SK-N-SH treated with all-trans-retinoic acid at 6 μM for 48 hours (cell line): ENCODE measurements around the gene CNOT6L.
"Not testable (repeated sequence)": the region's sequence is repeated elsewhere in the genome, so short reads cannot be mapped to it uniquely, and the experiment has no call there.

Source experiments
- OSR1 ChIP-seq: fragments of 250-450 bp; sonication (Bioruptor Pico); IDR thresholded peaks from 2 replicates; pipeline ENCODE4 v1.8.0; 2022; ENCODE audit warnings: moderate library complexity, mild to moderate bottlenecking, inconsistent platforms
- RARB ChIP-seq: fragments of 250-450 bp; sonication (Bioruptor Pico); IDR thresholded peaks from 2 replicates; pipeline ENCODE4 v1.8.0; 2021; ENCODE audit warnings: mild to moderate bottlenecking, moderate library complexity
- TOX ChIP-seq: fragments of 250-450 bp; sonication (Bioruptor Pico); IDR thresholded peaks from 2 replicates; pipeline ENCODE4 v1.8.0; 2021; ENCODE audit warnings: mild to moderate bottlenecking, moderate library complexity, borderline replicate concordance
- TF ChIP-seq, protein P1 (sequence below): fragments of 250-450 bp; sonication (Bioruptor Pico); IDR thresholded peaks from 2 replicates; pipeline ENCODE4 v1.5.0; 2020; ENCODE audit warnings: mild to moderate bottlenecking, moderate library complexity
- TF ChIP-seq, protein P2 (sequence below): fragments of 250-450 bp; sonication (Bioruptor Pico); IDR thresholded peaks from 2 replicates; pipeline ENCODE4 v1.8.0; 2020; ENCODE audit warnings: mild to moderate bottlenecking, moderate library complexity, borderline replicate concordance

DNA sequence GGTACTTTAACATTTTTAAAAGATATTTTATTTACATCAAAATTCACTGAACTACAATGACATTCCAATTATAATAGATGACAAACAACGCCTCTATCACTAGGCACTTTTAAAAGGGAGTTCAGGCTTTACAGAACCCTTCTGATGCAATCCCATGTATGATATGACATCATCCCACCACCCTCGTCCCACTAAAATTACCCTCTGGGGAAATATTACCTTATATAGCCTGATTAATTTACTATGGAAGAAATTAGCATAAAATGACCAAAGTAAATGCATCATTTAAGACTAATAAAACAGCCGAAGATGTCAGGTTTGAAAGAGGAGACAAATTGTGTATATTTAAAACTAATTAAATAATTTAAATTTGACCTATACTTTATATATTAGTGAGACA is 100.7 kb downstream of the CNOT6L start:
- TF ChIP-seq, protein P1, sequence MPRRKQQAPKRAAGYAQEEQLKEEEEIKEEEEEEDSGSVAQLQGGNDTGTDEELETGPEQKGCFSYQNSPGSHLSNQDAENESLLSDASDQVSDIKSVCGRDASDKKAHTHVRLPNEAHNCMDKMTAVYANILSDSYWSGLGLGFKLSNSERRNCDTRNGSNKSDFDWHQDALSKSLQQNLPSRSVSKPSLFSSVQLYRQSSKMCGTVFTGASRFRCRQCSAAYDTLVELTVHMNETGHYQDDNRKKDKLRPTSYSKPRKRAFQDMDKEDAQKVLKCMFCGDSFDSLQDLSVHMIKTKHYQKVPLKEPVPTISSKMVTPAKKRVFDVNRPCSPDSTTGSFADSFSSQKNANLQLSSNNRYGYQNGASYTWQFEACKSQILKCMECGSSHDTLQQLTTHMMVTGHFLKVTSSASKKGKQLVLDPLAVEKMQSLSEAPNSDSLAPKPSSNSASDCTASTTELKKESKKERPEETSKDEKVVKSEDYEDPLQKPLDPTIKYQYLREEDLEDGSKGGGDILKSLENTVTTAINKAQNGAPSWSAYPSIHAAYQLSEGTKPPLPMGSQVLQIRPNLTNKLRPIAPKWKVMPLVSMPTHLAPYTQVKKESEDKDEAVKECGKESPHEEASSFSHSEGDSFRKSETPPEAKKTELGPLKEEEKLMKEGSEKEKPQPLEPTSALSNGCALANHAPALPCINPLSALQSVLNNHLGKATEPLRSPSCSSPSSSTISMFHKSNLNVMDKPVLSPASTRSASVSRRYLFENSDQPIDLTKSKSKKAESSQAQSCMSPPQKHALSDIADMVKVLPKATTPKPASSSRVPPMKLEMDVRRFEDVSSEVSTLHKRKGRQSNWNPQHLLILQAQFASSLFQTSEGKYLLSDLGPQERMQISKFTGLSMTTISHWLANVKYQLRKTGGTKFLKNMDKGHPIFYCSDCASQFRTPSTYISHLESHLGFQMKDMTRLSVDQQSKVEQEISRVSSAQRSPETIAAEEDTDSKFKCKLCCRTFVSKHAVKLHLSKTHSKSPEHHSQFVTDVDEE (CRISPR knock-in tag), result not testable (repeated sequence)
- TF ChIP-seq, protein P2, sequence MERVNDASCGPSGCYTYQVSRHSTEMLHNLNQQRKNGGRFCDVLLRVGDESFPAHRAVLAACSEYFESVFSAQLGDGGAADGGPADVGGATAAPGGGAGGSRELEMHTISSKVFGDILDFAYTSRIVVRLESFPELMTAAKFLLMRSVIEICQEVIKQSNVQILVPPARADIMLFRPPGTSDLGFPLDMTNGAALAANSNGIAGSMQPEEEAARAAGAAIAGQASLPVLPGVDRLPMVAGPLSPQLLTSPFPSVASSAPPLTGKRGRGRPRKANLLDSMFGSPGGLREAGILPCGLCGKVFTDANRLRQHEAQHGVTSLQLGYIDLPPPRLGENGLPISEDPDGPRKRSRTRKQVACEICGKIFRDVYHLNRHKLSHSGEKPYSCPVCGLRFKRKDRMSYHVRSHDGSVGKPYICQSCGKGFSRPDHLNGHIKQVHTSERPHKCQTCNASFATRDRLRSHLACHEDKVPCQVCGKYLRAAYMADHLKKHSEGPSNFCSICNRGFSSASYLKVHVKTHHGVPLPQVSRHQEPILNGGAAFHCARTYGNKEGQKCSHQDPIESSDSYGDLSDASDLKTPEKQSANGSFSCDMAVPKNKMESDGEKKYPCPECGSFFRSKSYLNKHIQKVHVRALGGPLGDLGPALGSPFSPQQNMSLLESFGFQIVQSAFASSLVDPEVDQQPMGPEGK (CRISPR knock-in tag), result not testable (repeated sequence)
- not testable (repeated sequence) for TF ChIP-seq RARB (CRISPR knock-in tag); OSR1; TOX
